Measurements from ENCODE around the gene ASTN2.

ASTN2 gene

GRCh38 chr9:116501871-116502270, 913.0 kb downstream of the ASTN2 start:
- no peak overlapping the region for H3K27ac ChIP-seq
- no peak for TF ChIP-seq CTCF (conservative IDR thresholded peaks at IDR 0.05)

- H3K27ac ChIP-seq = no peak overlapping the region
- no peak for TF ChIP-seq CTCF (conservative IDR thresholded peaks at IDR 0.05)
These were observed 914.6 kb downstream of the ASTN2 start for GRCh38 chr9:116499986-116500871.

GRCh38 chr9:116499434-116499833, 915.4 kb downstream of the ASTN2 start:
- no peak overlapping the region for H3K27ac ChIP-seq
- TF ChIP-seq CTCF (conservative IDR thresholded peaks at IDR 0.05) = no peak

GRCh38 chr9:116497095-116497890, 917.6 kb downstream of the ASTN2 start:
- H3K27ac ChIP-seq = no peak overlapping the region
- TF ChIP-seq CTCF (conservative IDR thresholded peaks at IDR 0.05) = no peak

- no peak for TF ChIP-seq CTCF (conservative IDR thresholded peaks at IDR 0.05)
- no peak overlapping the region for H3K27ac ChIP-seq
These were observed 918.7 kb downstream of the ASTN2 start for GRCh38 chr9:116496167-116496566.

- TF ChIP-seq CTCF (conservative IDR thresholded peaks at IDR 0.05) = no peak
- H3K27ac ChIP-seq = no peak overlapping the region
These were observed 919.1 kb downstream of the ASTN2 start for GRCh38 chr9:116495725-116496124.

Data from VCaP (cell line).